Brain microvascular endothelial cell (primary cell): ENCODE data around the gene ATXN2.

Experiments used
- DNase-seq: peaks from one replicate; pipeline ENCODE4 v3.0.0-alpha.2; 2020
- H3K27ac ChIP-seq: fragments of 250-450 bp; sonication (Bioruptor Pico); 2 replicates; pipeline ENCODE4 v1.5.1; 2020; ENCODE audit warnings: mild to moderate bottlenecking, moderate library complexity
- H3K27me3 ChIP-seq: fragments of 250-450 bp; sonication (Bioruptor Pico); replicated peaks from 2 replicates; pipeline ENCODE4 v1.5.1; 2020; ENCODE audit warnings: mild to moderate bottlenecking
- H3K36me3 ChIP-seq: fragments of 250-450 bp; sonication (Bioruptor Pico); replicated peaks from 2 replicates; pipeline ENCODE4 v1.5.1; 2020; ENCODE audit warnings: mild to moderate bottlenecking
- H3K4me3 ChIP-seq: 2 replicates; pipeline ENCODE4 v1.5.1; 2011; ENCODE audit warnings: low read depth, mild to moderate bottlenecking, control low read depth, low read length, moderate library complexity
- CTCF ChIP-seq: IDR thresholded peaks from 2 replicates; pipeline ENCODE4 v1.5.1; 2011; ENCODE audit warnings: low read depth, mild to moderate bottlenecking, moderate library complexity, low read length, control low read depth, inconsistent platforms; ENCODE audit errors: missing control alignments
- in situ Hi-C: cut with HindIII; loops from 2 replicates; pipeline ENCODE4 v1.10.0; 2017; ENCODE audit warnings: low sequenced_read_pairs, low pct_ligation_motif_present

The ATXN2 gene

GRCh38 chr12:111544032-111544431 is 55.1 kb downstream of the ATXN2 start:
- Histone ChIP-seq H3K27me3 (no peaks in the 10 kb centered on the region), H3K36me3 (peaks cover 25% of the 10 kb centered on the region), H3K4me3 (no peak overlapping the region), H3K27ac (no peak overlapping the region)
- in situ Hi-C loops, result no loop called here
- TF ChIP-seq CTCF, result no peak
- no peak for DNase-seq

DNA sequence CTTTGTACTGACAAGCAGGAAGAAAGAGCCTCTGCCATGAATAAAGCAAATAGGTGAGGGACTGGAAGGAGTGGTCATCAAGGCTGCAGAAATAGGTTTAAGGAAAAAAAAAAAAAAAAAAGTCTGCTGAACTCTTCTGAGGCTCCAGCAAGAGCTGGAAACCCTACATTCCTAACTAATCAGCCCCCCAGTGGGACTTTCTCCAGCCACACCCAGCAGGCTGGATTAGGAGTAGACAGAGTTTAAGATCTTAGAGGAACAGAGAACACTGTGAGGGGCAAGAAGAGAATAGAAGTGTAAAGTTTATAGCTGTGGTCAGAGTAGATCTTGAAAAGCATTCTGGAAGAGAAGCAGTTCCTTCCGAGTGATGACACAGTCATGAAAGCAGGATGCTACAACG is 66.4 kb downstream of the ATXN2 start:
- Histone ChIP-seq H3K27ac (no peak overlapping the region), H3K4me3 (no peak overlapping the region), H3K36me3 (peaks cover 51% of the 10 kb centered on the region), H3K27me3 (no peaks in the 10 kb centered on the region)
- TF ChIP-seq CTCF, result no peak
- no peak for DNase-seq
- in situ Hi-C loops, result no loop called here

DNA sequence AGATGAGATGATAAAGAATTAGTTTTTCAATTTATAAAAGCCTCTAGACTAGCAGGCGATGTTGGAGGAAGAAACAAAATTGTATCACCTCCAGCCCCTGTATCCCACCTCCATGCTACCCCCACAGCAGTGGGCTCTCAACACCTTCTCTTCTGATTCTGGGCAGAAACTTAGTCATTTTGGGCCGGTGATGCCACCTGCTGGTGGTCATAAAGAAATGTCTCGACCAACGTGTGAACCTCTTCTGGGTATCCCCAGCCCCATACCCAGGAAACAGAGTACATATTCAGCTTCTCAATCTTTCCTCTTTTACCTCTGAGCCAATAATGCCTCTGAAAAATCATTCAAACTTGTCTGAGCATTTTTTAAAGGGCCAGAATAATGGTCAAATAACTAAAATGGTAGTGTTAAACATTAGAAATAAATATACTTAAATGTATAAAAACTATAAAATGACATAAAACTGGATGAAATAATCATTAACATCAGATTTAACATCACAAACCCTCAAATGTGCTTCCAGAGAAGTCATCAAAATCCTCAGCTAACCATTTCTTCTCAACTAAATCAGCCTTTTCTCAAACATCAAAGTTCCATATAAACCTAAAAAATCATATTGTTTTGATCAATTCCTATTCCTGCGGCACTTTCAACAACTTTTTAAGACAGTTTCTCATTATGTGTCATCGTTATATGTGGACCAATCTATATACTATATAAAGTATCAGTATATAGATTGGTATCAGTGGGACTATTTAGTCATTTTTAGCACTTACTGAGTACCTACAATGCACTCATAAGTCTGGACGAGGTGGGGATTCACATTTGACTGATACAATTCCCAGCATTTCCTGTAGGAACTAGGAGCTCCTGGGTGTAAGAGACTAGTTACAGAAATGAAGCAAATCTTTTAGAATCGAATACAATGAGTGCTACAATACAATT is 69.4 kb downstream of the ATXN2 start:
- Histone ChIP-seq H3K27ac (no peak overlapping the region), H3K4me3 (no peak overlapping the region), H3K36me3 (peaks cover 55% of the 10 kb centered on the region), H3K27me3 (no peaks in the 10 kb centered on the region)
- TF ChIP-seq CTCF, result peak; percentile 83
- in situ Hi-C loops, result no loop called here
- DNase-seq, result peak; percentile 25

DNA sequence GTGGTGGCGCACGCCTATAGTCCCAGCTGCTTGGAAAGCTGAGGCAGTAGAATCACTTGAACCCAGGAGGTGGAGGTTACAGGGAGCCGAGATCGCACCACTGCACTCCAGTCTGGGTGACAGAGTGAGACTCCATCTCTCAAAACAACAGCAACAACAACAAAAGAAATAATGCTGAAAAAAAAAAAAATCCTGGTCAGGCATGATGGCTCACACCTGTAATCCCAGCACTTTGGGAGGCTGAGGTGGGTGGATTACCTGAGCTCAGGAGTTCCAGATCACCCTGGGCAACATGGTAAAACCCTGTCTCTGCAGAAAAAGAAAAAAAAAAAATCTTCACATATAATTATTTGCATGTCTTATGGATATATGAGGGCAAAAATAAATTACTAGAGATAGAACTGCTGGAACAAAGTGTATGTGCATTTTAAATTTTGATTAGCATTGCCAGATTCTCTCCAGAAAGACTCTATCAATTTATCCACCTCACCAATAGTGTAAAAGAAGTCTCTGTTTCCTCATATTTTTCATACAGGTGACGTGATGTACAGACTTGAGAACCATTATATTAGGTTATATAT is 75.4 kb downstream of the ATXN2 start:
- Histone ChIP-seq H3K36me3 (peaks cover 67% of the 10 kb centered on the region), H3K4me3 (no peak overlapping the region), H3K27me3 (no peaks in the 10 kb centered on the region), H3K27ac (no peak overlapping the region)
- DNase-seq, result no peak
- in situ Hi-C loops, result no loop called here
- TF ChIP-seq CTCF, result no peak

- H3K36me3 ChIP-seq, result peaks cover 70% of the 10 kb centered on the region
- no peak for TF ChIP-seq CTCF
- no peak overlapping the region for H3K4me3 ChIP-seq
- H3K27me3 ChIP-seq, result no peaks in the 10 kb centered on the region
- DNase-seq, result no peak
- H3K27ac ChIP-seq, result no peak overlapping the region
- in situ Hi-C loops, result no loop called here
Measured at GRCh38 chr12:111521801-111522200, 77.3 kb downstream of the ATXN2 start.

DNA sequence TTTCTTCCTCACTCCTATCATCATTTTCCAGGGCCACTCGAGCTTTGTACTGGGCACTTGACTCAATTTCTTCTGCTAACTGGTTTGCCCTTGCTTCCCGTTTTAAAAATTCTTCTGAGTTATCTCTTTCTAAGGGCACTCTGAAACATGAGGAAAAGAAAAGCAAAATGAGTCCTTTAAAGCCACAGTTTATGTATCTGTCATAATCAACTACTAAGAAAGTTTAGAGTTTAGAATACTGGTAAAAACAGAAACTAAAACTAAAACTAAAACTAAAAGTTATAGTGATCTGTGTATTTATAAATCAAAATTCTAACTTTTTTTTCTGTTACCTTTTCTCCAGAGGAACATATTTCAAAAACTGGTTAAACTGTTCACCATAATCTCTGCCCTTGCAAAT is 79.2 kb downstream of the ATXN2 start:
- no peaks in the 10 kb centered on the region for H3K27me3 ChIP-seq
- in situ Hi-C loops, result no loop called here
- no peak for TF ChIP-seq CTCF
- H3K36me3 ChIP-seq, result peaks cover 73% of the 10 kb centered on the region
- no peak for DNase-seq
- H3K27ac ChIP-seq, result no peak overlapping the region
- H3K4me3 ChIP-seq, result no peak overlapping the region
